ENCODE measurements around the gene LHFPL2.

- TF ChIP-seq ZFP36 (IDR thresholded peaks at IDR 0.05; ENCODE audit: low read depth, low read length, partially characterized antibody) (no peak), MAZ (CRISPR knock-in tag; conservative IDR thresholded peaks at IDR 0.05 in 1 of 2, IDR thresholded peaks at IDR 0.05 in 1 of 2) (no peak), ZBTB5 (IDR thresholded peaks at IDR 0.05) (no peak), ESRRA (IDR thresholded peaks at IDR 0.05; ENCODE audit: borderline replicate concordance, low read depth) (no peak), KDM1A (IDR thresholded peaks at IDR 0.05) (no peak), POLR2AphosphoS5 (IDR thresholded peaks at IDR 0.05; ENCODE audit: control insufficient read depth, insufficient read depth, low read depth, low read length) (no peak)
- TF ChIP-seq, protein P1, sequence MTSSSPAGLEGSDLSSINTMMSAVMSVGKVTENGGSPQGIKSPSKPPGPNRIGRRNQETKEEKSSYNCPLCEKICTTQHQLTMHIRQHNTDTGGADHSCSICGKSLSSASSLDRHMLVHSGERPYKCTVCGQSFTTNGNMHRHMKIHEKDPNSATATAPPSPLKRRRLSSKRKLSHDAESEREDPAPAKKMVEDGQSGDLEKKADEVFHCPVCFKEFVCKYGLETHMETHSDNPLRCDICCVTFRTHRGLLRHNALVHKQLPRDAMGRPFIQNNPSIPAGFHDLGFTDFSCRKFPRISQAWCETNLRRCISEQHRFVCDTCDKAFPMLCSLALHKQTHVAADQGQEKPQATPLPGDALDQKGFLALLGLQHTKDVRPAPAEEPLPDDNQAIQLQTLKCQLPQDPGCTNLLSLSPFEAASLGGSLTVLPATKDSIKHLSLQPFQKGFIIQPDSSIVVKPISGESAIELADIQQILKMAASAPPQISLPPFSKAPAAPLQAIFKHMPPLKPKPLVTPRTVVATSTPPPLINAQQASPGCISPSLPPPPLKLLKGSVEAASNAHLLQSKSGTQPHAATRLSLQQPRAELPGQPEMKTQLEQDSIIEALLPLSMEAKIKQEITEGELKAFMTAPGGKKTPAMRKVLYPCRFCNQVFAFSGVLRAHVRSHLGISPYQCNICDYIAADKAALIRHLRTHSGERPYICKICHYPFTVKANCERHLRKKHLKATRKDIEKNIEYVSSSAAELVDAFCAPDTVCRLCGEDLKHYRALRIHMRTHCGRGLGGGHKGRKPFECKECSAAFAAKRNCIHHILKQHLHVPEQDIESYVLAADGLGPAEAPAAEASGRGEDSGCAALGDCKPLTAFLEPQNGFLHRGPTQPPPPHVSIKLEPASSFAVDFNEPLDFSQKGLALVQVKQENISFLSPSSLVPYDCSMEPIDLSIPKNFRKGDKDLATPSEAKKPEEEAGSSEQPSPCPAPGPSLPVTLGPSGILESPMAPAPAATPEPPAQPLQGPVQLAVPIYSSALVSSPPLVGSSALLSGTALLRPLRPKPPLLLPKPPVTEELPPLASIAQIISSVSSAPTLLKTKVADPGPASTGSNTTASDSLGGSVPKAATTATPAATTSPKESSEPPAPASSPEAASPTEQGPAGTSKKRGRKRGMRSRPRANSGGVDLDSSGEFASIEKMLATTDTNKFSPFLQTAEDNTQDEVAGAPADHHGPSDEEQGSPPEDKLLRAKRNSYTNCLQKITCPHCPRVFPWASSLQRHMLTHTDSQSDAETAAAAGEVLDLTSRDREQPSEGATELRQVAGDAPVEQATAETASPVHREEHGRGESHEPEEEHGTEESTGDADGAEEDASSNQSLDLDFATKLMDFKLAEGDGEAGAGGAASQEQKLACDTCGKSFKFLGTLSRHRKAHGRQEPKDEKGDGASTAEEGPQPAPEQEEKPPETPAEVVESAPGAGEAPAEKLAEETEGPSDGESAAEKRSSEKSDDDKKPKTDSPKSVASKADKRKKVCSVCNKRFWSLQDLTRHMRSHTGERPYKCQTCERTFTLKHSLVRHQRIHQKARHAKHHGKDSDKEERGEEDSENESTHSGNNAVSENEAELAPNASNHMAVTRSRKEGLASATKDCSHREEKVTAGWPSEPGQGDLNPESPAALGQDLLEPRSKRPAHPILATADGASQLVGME (CRISPR knock-in tag; IDR thresholded peaks at IDR 0.05): no peak
- TF ChIP-seq, protein P2, sequence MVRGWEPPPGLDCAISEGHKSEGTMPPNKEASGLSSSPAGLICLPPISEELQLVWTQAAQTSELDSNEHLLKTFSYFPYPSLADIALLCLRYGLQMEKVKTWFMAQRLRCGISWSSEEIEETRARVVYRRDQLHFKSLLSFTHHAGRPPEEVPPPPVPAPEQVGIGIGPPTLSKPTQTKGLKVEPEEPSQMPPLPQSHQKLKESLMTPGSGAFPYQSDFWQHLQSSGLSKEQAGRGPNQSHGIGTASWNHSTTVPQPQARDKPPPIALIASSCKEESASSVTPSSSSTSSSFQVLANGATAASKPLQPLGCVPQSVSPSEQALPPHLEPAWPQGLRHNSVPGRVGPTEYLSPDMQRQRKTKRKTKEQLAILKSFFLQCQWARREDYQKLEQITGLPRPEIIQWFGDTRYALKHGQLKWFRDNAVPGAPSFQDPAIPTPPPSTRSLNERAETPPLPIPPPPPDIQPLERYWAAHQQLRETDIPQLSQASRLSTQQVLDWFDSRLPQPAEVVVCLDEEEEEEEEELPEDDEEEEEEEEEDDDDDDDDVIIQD (CRISPR knock-in tag; IDR thresholded peaks at IDR 0.05): no peak
- TF ChIP-seq, protein P3, sequence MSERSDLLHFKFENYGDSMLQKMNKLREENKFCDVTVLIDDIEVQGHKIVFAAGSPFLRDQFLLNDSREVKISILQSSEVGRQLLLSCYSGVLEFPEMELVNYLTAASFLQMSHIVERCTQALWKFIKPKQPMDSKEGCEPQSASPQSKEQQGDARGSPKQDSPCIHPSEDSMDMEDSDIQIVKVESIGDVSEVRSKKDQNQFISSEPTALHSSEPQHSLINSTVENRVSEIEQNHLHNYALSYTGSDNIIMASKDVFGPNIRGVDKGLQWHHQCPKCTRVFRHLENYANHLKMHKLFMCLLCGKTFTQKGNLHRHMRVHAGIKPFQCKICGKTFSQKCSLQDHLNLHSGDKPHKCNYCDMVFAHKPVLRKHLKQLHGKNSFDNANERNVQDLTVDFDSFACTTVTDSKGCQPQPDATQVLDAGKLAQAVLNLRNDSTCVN (CRISPR knock-in tag; IDR thresholded peaks at IDR 0.05): no peak
These were observed 11.1 kb downstream of the LHFPL2 start for GRCh38 chr5:78637468-78637867.

All from K562 (cell line).